ENCODE data around the gene KLHL3.

The KLHL3 gene

GRCh38 chr5:137599457-137599856 lies 136.4 kb downstream of the KLHL3 start:
- peaks cover 0 to 3% (median 0%) of the 10 kb centered on the region in 5 donors for H3K4me1 ChIP-seq (ENCODE audit: control insufficient read depth in 5 of 5, insufficient read depth in 5 of 5, low read length in 5 of 5)
- H3K36me3 ChIP-seq (ENCODE audit: control insufficient read depth in 5 of 5, insufficient read depth in 5 of 5, low read length in 5 of 5): no peaks in the 10 kb centered on the region
- no peak overlapping the region for H3K27ac ChIP-seq (ENCODE audit: low read depth, low read length)
- no peak overlapping the region for H3K9ac ChIP-seq (ENCODE audit: low read length in 5 of 5)
- no peak overlapping the region for H3K4me3 ChIP-seq (ENCODE audit: low read depth in 1 of 5, low read length in 5 of 5)
- H3K9me3 ChIP-seq (ENCODE audit: control insufficient read depth in 5 of 5, low read length in 5 of 5): no peaks in the 10 kb centered on the region
- H3K27me3 ChIP-seq (ENCODE audit: control insufficient read depth in 5 of 5, insufficient read depth in 4 of 5, low read length in 5 of 5): peaks cover 3 to 15% (median 10%) of the 10 kb centered on the region in 5 donors

GRCh38 chr5:137598399-137598798 lies 137.5 kb downstream of the KLHL3 start:
- Histone ChIP-seq H3K4me3 (ENCODE audit: low read depth in 1 of 5, low read length in 5 of 5) (no peak overlapping the region), H3K9ac (ENCODE audit: low read length in 5 of 5) (no peak overlapping the region), H3K36me3 (ENCODE audit: control insufficient read depth in 5 of 5, insufficient read depth in 5 of 5, low read length in 5 of 5) (no peaks in the 10 kb centered on the region), H3K4me1 (ENCODE audit: control insufficient read depth in 5 of 5, insufficient read depth in 5 of 5, low read length in 5 of 5) (peaks cover 0 to 3% (median 0%) of the 10 kb centered on the region in 5 donors), H3K9me3 (ENCODE audit: control insufficient read depth in 5 of 5, low read length in 5 of 5) (no peaks in the 10 kb centered on the region), H3K27ac (ENCODE audit: low read depth, low read length) (no peak overlapping the region), H3K27me3 (ENCODE audit: control insufficient read depth in 5 of 5, insufficient read depth in 4 of 5, low read length in 5 of 5) (peaks cover 3 to 15% (median 10%) of the 10 kb centered on the region in 5 donors)

GRCh38 chr5:137596941-137597340 lies 138.9 kb downstream of the KLHL3 start:
- H3K4me1 ChIP-seq (ENCODE audit: control insufficient read depth in 5 of 5, insufficient read depth in 5 of 5, low read length in 5 of 5): peaks cover 0 to under 1% (median 0%) of the 10 kb centered on the region in 5 donors
- H3K27me3 ChIP-seq (ENCODE audit: control insufficient read depth in 5 of 5, insufficient read depth in 4 of 5, low read length in 5 of 5): peaks cover 0 to 15% (median 10%) of the 10 kb centered on the region in 5 donors
- no peak overlapping the region for H3K9ac ChIP-seq (ENCODE audit: low read length in 5 of 5)
- no peaks in the 10 kb centered on the region for H3K36me3 ChIP-seq (ENCODE audit: control insufficient read depth in 5 of 5, insufficient read depth in 5 of 5, low read length in 5 of 5)
- H3K27ac ChIP-seq (ENCODE audit: low read depth, low read length): no peak overlapping the region
- peaks cover 0 to 5% (median 0%) of the 10 kb centered on the region in 5 donors for H3K9me3 ChIP-seq (ENCODE audit: control insufficient read depth in 5 of 5, low read length in 5 of 5)
- H3K4me3 ChIP-seq (ENCODE audit: low read depth in 1 of 5, low read length in 5 of 5): no peak overlapping the region

GRCh38 chr5:137595396-137596079 lies 140.4 kb downstream of the KLHL3 start:
- Histone ChIP-seq H3K9me3 (ENCODE audit: control insufficient read depth in 5 of 5, low read length in 5 of 5) (peaks cover 0 to 7% (median 0%) of the 10 kb centered on the region in 5 donors), H3K9ac (ENCODE audit: low read length in 5 of 5) (no peak overlapping the region), H3K36me3 (ENCODE audit: control insufficient read depth in 5 of 5, insufficient read depth in 5 of 5, low read length in 5 of 5) (no peaks in the 10 kb centered on the region), H3K27ac (ENCODE audit: low read depth, low read length) (no peak overlapping the region), H3K27me3 (ENCODE audit: control insufficient read depth in 5 of 5, insufficient read depth in 4 of 5, low read length in 5 of 5) (peaks cover 0 to 12% (median 10%) of the 10 kb centered on the region in 5 donors), H3K4me1 (ENCODE audit: control insufficient read depth in 5 of 5, insufficient read depth in 5 of 5, low read length in 5 of 5) (no peaks in the 10 kb centered on the region), H3K4me3 (ENCODE audit: low read depth in 1 of 5, low read length in 5 of 5) (no peak overlapping the region)

- H3K4me3 ChIP-seq (ENCODE audit: low read depth in 1 of 5, low read length in 5 of 5): no peak overlapping the region
- no peak overlapping the region for H3K27ac ChIP-seq (ENCODE audit: low read depth, low read length)
- H3K27me3 ChIP-seq (ENCODE audit: control insufficient read depth in 5 of 5, insufficient read depth in 4 of 5, low read length in 5 of 5): peaks cover 0 to 12% (median 7%) of the 10 kb centered on the region in 5 donors
- no peak overlapping the region for H3K9ac ChIP-seq (ENCODE audit: low read length in 5 of 5)
- no peaks in the 10 kb centered on the region for H3K4me1 ChIP-seq (ENCODE audit: control insufficient read depth in 5 of 5, insufficient read depth in 5 of 5, low read length in 5 of 5)
- peaks cover 0 to 7% (median 0%) of the 10 kb centered on the region in 5 donors for H3K9me3 ChIP-seq (ENCODE audit: control insufficient read depth in 5 of 5, low read length in 5 of 5)
- no peaks in the 10 kb centered on the region for H3K36me3 ChIP-seq (ENCODE audit: control insufficient read depth in 5 of 5, insufficient read depth in 5 of 5, low read length in 5 of 5)
Observed at GRCh38 chr5:137594717-137595116, 141.2 kb downstream of the KLHL3 start.

- Histone ChIP-seq H3K27ac (ENCODE audit: low read depth, low read length) (no peak overlapping the region), H3K36me3 (ENCODE audit: control insufficient read depth in 5 of 5, insufficient read depth in 5 of 5, low read length in 5 of 5) (no peaks in the 10 kb centered on the region), H3K27me3 (ENCODE audit: control insufficient read depth in 5 of 5, insufficient read depth in 4 of 5, low read length in 5 of 5) (peaks cover 0 to 9% (median 0%) of the 10 kb centered on the region in 5 donors), H3K4me1 (ENCODE audit: control insufficient read depth in 5 of 5, insufficient read depth in 5 of 5, low read length in 5 of 5) (no peaks in the 10 kb centered on the region), H3K9ac (ENCODE audit: low read length in 5 of 5) (no peak overlapping the region), H3K4me3 (ENCODE audit: low read depth in 1 of 5, low read length in 5 of 5) (no peak overlapping the region), H3K9me3 (ENCODE audit: control insufficient read depth in 5 of 5, low read length in 5 of 5) (peaks cover 0 to 7% (median 2%) of the 10 kb centered on the region in 5 donors)
Observed at GRCh38 chr5:137592317-137592716, 143.6 kb downstream of the KLHL3 start.

GRCh38 chr5:137589185-137589584 lies 146.7 kb downstream of the KLHL3 start:
- peaks cover 0 to 9% (median 0%) of the 10 kb centered on the region in 5 donors for H3K27me3 ChIP-seq (ENCODE audit: control insufficient read depth in 5 of 5, insufficient read depth in 4 of 5, low read length in 5 of 5)
- no peak overlapping the region for H3K27ac ChIP-seq (ENCODE audit: low read depth, low read length)
- H3K36me3 ChIP-seq (ENCODE audit: control insufficient read depth in 5 of 5, insufficient read depth in 5 of 5, low read length in 5 of 5): no peaks in the 10 kb centered on the region
- H3K9me3 ChIP-seq (ENCODE audit: control insufficient read depth in 5 of 5, low read length in 5 of 5): peaks cover 0 to 19% (median 4%) of the 10 kb centered on the region in 5 donors
- H3K4me3 ChIP-seq (ENCODE audit: low read depth in 1 of 5, low read length in 5 of 5): no peak overlapping the region
- H3K9ac ChIP-seq (ENCODE audit: low read length in 5 of 5): no peak overlapping the region
- H3K4me1 ChIP-seq (ENCODE audit: control insufficient read depth in 5 of 5, insufficient read depth in 5 of 5, low read length in 5 of 5): no peaks in the 10 kb centered on the region

GRCh38 chr5:137587919-137588318 lies 148.0 kb downstream of the KLHL3 start:
- no peak overlapping the region for H3K4me3 ChIP-seq (ENCODE audit: low read depth in 1 of 5, low read length in 5 of 5)
- no peak overlapping the region for H3K27ac ChIP-seq (ENCODE audit: low read depth, low read length)

GRCh38 chr5:137584262-137584661 lies 151.6 kb downstream of the KLHL3 start:
- no peak overlapping the region for H3K4me3 ChIP-seq (ENCODE audit: low read depth in 1 of 5, low read length in 5 of 5)
- peaks cover 0 to 9% (median 0%) of the 10 kb centered on the region in 5 donors for H3K27me3 ChIP-seq (ENCODE audit: control insufficient read depth in 5 of 5, insufficient read depth in 4 of 5, low read length in 5 of 5)
- H3K36me3 ChIP-seq (ENCODE audit: control insufficient read depth in 5 of 5, insufficient read depth in 5 of 5, low read length in 5 of 5): no peaks in the 10 kb centered on the region
- H3K9ac ChIP-seq (ENCODE audit: low read length in 5 of 5): no peak overlapping the region
- H3K4me1 ChIP-seq (ENCODE audit: control insufficient read depth in 5 of 5, insufficient read depth in 5 of 5, low read length in 5 of 5): no peaks in the 10 kb centered on the region
- H3K9me3 ChIP-seq (ENCODE audit: control insufficient read depth in 5 of 5, low read length in 5 of 5): peaks cover 0 to 12% (median 4%) of the 10 kb centered on the region in 5 donors
- H3K27ac ChIP-seq (ENCODE audit: low read depth, low read length): no peak overlapping the region

More at GRCh38 chr5:137587919-137588318, 148.0 kb downstream of the KLHL3 start:
- Histone ChIP-seq H3K27me3 (ENCODE audit: control insufficient read depth in 5 of 5, insufficient read depth in 4 of 5, low read length in 5 of 5) (peaks cover 0 to 9% (median 1%) of the 10 kb centered on the region in 5 donors), H3K4me1 (ENCODE audit: control insufficient read depth in 5 of 5, insufficient read depth in 5 of 5, low read length in 5 of 5) (no peaks in the 10 kb centered on the region), H3K9ac (ENCODE audit: low read length in 5 of 5) (no peak overlapping the region), H3K36me3 (ENCODE audit: control insufficient read depth in 5 of 5, insufficient read depth in 5 of 5, low read length in 5 of 5) (no peaks in the 10 kb centered on the region), H3K9me3 (ENCODE audit: control insufficient read depth in 5 of 5, low read length in 5 of 5) (peaks cover 0 to 19% (median 4%) of the 10 kb centered on the region in 5 donors)

GRCh38 chr5:137583129-137583528 lies 152.8 kb downstream of the KLHL3 start:
- H3K27ac ChIP-seq (ENCODE audit: low read depth, low read length): no peak overlapping the region
- peaks cover 0 to 9% (median 0%) of the 10 kb centered on the region in 5 donors for H3K27me3 ChIP-seq (ENCODE audit: control insufficient read depth in 5 of 5, insufficient read depth in 4 of 5, low read length in 5 of 5)
- no peak overlapping the region for H3K4me3 ChIP-seq (ENCODE audit: low read depth in 1 of 5, low read length in 5 of 5)
- H3K9me3 ChIP-seq (ENCODE audit: control insufficient read depth in 5 of 5, low read length in 5 of 5): peaks cover 0 to 12% (median 4%) of the 10 kb centered on the region in 5 donors
- H3K36me3 ChIP-seq (ENCODE audit: control insufficient read depth in 5 of 5, insufficient read depth in 5 of 5, low read length in 5 of 5): no peaks in the 10 kb centered on the region
- H3K9ac ChIP-seq (ENCODE audit: low read length in 5 of 5): no peak overlapping the region
- H3K4me1 ChIP-seq (ENCODE audit: control insufficient read depth in 5 of 5, insufficient read depth in 5 of 5, low read length in 5 of 5): no peaks in the 10 kb centered on the region
